ENCODE measurements around the gene PTGDR2. TPM values are rescaled to one million over a fixed set of nuclear protein-coding genes. Genes with fewer than 3 reads are reported as not detected.

Gene PTGDR2
- total RNA-seq, 2 experiments from 2014 or later: 0.23 to 0.38 TPM

DNA sequence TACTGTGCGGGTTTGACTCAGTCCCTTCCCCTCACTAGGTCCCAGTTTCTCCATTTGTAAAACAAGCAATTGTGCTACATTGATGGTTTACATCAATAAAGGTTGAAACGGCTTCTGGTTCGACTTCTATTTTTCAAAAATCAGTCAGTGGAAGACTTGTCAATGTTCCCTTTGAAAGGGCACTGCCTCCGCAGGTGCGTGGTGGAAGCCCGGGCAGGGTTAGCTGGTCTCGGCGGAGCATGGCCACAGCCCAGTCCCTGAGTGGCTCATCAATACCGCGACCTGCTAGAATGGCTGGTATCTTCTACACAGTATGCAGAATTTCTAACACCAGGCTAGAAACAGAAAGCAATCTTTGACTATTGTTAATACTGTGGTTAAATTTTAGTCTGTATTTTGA lies 54.6 kb downstream of the PTGDR2 start:
- H3K4me3 Mint-ChIP-seq: no peak overlapping the region
- intact Hi-C loops (cut with micrococcal nuclease): no loop called here
- no peaks in the 10 kb centered on the region for H3K36me3 Mint-ChIP-seq (ENCODE audit: low read depth)
- H3K27me3 Mint-ChIP-seq: no peaks in the 10 kb centered on the region
- no peak for TF ChIP-seq CTCF (IDR thresholded peaks at IDR 0.05)
- ChIA-PET POLR2A (no interaction called here), CTCF (no interaction called here)
- DNase-seq (no peak), ATAC-seq (no peak)
- H3K4me1 Mint-ChIP-seq (ENCODE audit: low read depth): peaks cover 2% of the 10 kb centered on the region
- H3K27ac Mint-ChIP-seq: no peak overlapping the region
- H3K9me3 Mint-ChIP-seq: no peaks in the 10 kb centered on the region

Other genes with a start within 250 kb of the PTGDR2 start
- not detected for gene MS4A8, start 156.3 kb downstream of the PTGDR2 start, total RNA-seq
- gene MS4A18, start 131.2 kb downstream of the PTGDR2 start, total RNA-seq: not detected
- gene MS4A15, start 99.1 kb downstream of the PTGDR2 start, total RNA-seq: not detected
- gene MS4A10, start 70.6 kb downstream of the PTGDR2 start, total RNA-seq: not detected
- 10 to 100 TPM; 48.1 to 51.4 TPM for gene CCDC86, start 13.8 kb downstream of the PTGDR2 start, total RNA-seq
- not detected for gene ZP1, start 11.6 kb upstream of the PTGDR2 start, total RNA-seq
- gene PRPF19, start 50.6 kb upstream of the PTGDR2 start, total RNA-seq: 100 to 1,000 TPM; 142 to 150 TPM
- gene TMEM109, start 58.2 kb upstream of the PTGDR2 start, total RNA-seq: 100 to 1,000 TPM in 1 of 2 experiments, 10 to 100 TPM in 1; 93.2 to 101 TPM
- gene TMEM132A, start 68.5 kb upstream of the PTGDR2 start, total RNA-seq: 1 to 10 TPM; 1.1 to 1.3 TPM
- 1 to 10 TPM; 3.9 to 4.7 TPM for gene SLC15A3, start 96.2 kb upstream of the PTGDR2 start, total RNA-seq
- gene CD6, start 115.7 kb upstream of the PTGDR2 start, total RNA-seq: 100 to 1,000 TPM; 196 to 201 TPM
- gene CD5, start 246.5 kb upstream of the PTGDR2 start, total RNA-seq: 100 to 1,000 TPM; 214 to 215 TPM